Common myeloid progenitor, CD34-positive (primary cell): Measurements from ENCODE around the gene ADH1B.
"Not testable (repeated sequence)": the region's sequence is repeated elsewhere in the genome, so short reads cannot be mapped to it uniquely, and the experiment has no call there.

Source experiments
- CTCF ChIA-PET: fragments of 350-600 bp; sonication (Branson Sonifier 250); formaldehyde crosslinking; loops from one replicate; lab custom pipeline; 2021; ENCODE audit warnings: antibody characterized with exemption; lab: Charles Lee
- POLR2A ChIA-PET: fragments of 350-600 bp; sonication (Branson Sonifier 250); formaldehyde crosslinking; loops from one replicate; lab custom pipeline; 2021; ENCODE audit warnings: antibody characterized with exemption; lab: Charles Lee
- DNase-seq, 3 donors: peaks; one replicate each; pipeline versions ENCODE4 v3.0.0 to v3.0.0-alpha.2; 2013
- H3K27ac ChIP-seq, 2 experiments: 1 replicate in 1 of 2; 2 replicates in 1 of 2; pipeline ENCODE4 v1.7.0; 2013; ENCODE audit warnings: inconsistent platforms in 2 of 2, low read length in 2 of 2, mild to moderate bottlenecking in 2 of 2, low read depth in 1 of 2, moderate library complexity in 1 of 2; ENCODE audit not compliant: severe bottlenecking in 2 of 2, insufficient read depth in 1 of 2, poor library complexity in 1 of 2
- H3K27me3 ChIP-seq, 5 experiments: replicated peaks in 2 of 5; 1 replicate in 3 of 5; 2 replicates in 2 of 5; pipeline versions ENCODE4 v1.6.1 to v1.7.0; 2013; ENCODE audit warnings: low read length in 4 of 5, mild to moderate bottlenecking in 2 of 5, moderate library complexity in 2 of 5, inconsistent platforms in 1 of 5; ENCODE audit not compliant: insufficient read depth in 5 of 5, control insufficient read depth in 4 of 5
- H3K36me3 ChIP-seq, 4 experiments: 1 replicate in 2 of 4; 2 replicates in 2 of 4; pipeline versions ENCODE4 v1.6.1 to v1.7.0; 2013; ENCODE audit warnings: low read length in 3 of 4, control low read depth in 1 of 4, mild to moderate bottlenecking in 1 of 4; ENCODE audit not compliant: control insufficient read depth in 4 of 4, insufficient read depth in 4 of 4
- H3K4me1 ChIP-seq, 4 experiments: 1 replicate in 3 of 4; 2 replicates in 1 of 4; pipeline versions ENCODE4 v1.6.1 to v1.7.1; 2013; ENCODE audit warnings: low read length in 3 of 4, mild to moderate bottlenecking in 3 of 4, control low read depth in 1 of 4, inconsistent platforms in 1 of 4, moderate library complexity in 1 of 4; ENCODE audit not compliant: control insufficient read depth in 4 of 4, insufficient read depth in 4 of 4; ENCODE audit errors: control extremely low read depth in 1 of 4
- H3K4me3 ChIP-seq, 7 experiments: 1 replicate in 4 of 7; 2 replicates in 3 of 7; pipeline versions ENCODE4 v1.5.1 to v1.7.0; 2013; ENCODE audit warnings: mild to moderate bottlenecking in 7 of 7, low read length in 6 of 7, moderate library complexity in 6 of 7, inconsistent platforms in 2 of 7, low read depth in 2 of 7, control low read depth in 1 of 7; ENCODE audit not compliant: insufficient read depth in 4 of 7, control insufficient read depth in 1 of 7; ENCODE audit errors: extremely low read depth in 1 of 7
- H3K9me3 ChIP-seq, 5 experiments: 1 replicate in 4 of 5; 2 replicates in 1 of 5; pipeline versions ENCODE4 v1.6.1 to v1.7.1; 2013; ENCODE audit warnings: low read length in 4 of 5, mild to moderate bottlenecking in 2 of 5, inconsistent platforms in 1 of 5, low read depth in 1 of 5, moderate library complexity in 1 of 5; ENCODE audit not compliant: control insufficient read depth in 4 of 5, insufficient read depth in 2 of 5; ENCODE audit errors: control extremely low read depth in 1 of 5
- WGBS: methylation state at CpG from one replicate; pipeline ENCODE4 v1.1.5; 2013; ENCODE audit not compliant: insufficient coverage; 5-methylcytosine and 5-hydroxymethylcytosine counted together

Gene ADH1B

DNA sequence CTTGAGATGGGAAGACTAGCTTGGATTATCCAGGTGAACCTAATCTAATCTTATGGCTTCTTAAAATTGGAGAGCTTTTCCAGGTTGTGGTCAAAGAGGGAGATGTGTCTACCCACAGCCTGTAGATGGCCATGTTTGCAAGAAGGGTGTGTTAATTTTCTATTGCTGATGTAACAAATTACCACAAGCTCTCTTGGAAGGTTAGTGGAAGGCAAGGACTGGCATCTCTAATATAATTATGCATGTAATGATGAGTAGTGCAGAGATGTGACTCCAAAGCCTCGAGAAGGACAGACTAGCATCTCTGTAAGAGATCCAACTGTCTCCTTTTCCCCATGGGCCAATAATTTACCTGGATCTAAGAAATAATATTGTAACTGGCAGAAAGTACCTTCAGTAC is 3.2 kb upstream of the ADH1B start:
- no peaks in the 10 kb centered on the region for H3K36me3 ChIP-seq
- 100% methylated on average over 1 of the region's 1 CpG for WGBS
- POLR2A ChIA-PET = no interaction called here
- H3K27ac ChIP-seq = no peak overlapping the region
- H3K4me3 ChIP-seq = no peak overlapping the region
- no peak for DNase-seq
- peaks cover 0 to 2% (median 0%) of the 10 kb centered on the region in 5 experiments for H3K9me3 ChIP-seq
- CTCF ChIA-PET = no interaction called here
- H3K4me1 ChIP-seq = no peaks in the 10 kb centered on the region
- no peaks in the 10 kb centered on the region for H3K27me3 ChIP-seq

- Histone ChIP-seq H3K36me3 (no peaks in the 10 kb centered on the region), H3K27me3 (no peaks in the 10 kb centered on the region), H3K4me3 (no peak overlapping the region), H3K9me3 (peaks cover 0 to 2% (median 0%) of the 10 kb centered on the region in 5 experiments), H3K27ac (no peak overlapping the region), H3K4me1 (no peaks in the 10 kb centered on the region)
- 100% methylated on average over 1 of the region's 1 CpG for WGBS
- CTCF ChIA-PET = no interaction called here
- DNase-seq = no peak
- POLR2A ChIA-PET = no interaction called here
These were observed 2.6 kb upstream of the ADH1B start for GRCh38 chr4:99323756-99324155.

GRCh38 chr4:99317811-99318210 is 3.4 kb downstream of the ADH1B start:
- POLR2A ChIA-PET, H3K9me3 ChIP-seq, H3K36me3 ChIP-seq, H3K4me3 ChIP-seq, DNase-seq, H3K27ac ChIP-seq, H3K4me1 ChIP-seq, CTCF ChIA-PET, H3K27me3 ChIP-seq: not testable (repeated sequence)
- WGBS = 100% methylated on average over 8 of the region's 8 CpGs

DNA sequence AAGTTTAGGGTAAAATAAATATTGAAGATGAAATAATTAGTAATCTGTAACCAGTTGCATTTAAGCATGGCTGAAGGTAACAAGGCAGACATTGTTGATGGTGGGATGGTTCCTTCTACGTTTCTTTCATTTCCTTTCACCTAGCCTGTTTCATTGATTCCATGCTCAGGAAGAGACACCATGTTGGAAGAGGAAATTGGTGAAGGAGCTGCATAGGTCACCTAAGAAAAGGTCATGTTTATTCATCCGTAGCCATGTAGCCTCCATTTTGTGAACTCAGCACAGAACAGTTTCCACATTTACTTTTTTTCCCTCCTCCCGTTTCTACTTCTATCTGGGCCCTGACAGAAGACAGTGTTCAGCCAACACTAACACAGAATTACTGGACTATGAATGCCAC is 3.8 kb downstream of the ADH1B start:
- no peak for DNase-seq
- CTCF ChIA-PET = no interaction called here
- WGBS = 95% methylated on average over 2 of the region's 3 CpGs
- Histone ChIP-seq H3K4me1 (no peaks in the 10 kb centered on the region), H3K4me3 (no peak overlapping the region), H3K27me3 (no peaks in the 10 kb centered on the region), H3K36me3 (no peaks in the 10 kb centered on the region), H3K9me3 (no peaks in the 10 kb centered on the region), H3K27ac (no peak overlapping the region)
- POLR2A ChIA-PET = no interaction called here

- no peak for DNase-seq
- H3K9me3 ChIP-seq = no peaks in the 10 kb centered on the region
- H3K36me3 ChIP-seq = no peaks in the 10 kb centered on the region
- no peak overlapping the region for H3K27ac ChIP-seq
- H3K4me3 ChIP-seq = no peak overlapping the region
- CTCF ChIA-PET = no interaction called here
- POLR2A ChIA-PET = no interaction called here
- WGBS = 90% methylated on average over 6 of the region's 6 CpGs
- no peaks in the 10 kb centered on the region for H3K27me3 ChIP-seq
- H3K4me1 ChIP-seq = no peaks in the 10 kb centered on the region
These were observed 5.4 kb downstream of the ADH1B start for GRCh38 chr4:99315839-99316238.

- H3K27ac ChIP-seq = no peak overlapping the region
- ChIA-PET POLR2A (no interaction called here), CTCF (no interaction called here)
- H3K36me3 ChIP-seq = no peaks in the 10 kb centered on the region
- no peak for DNase-seq
- 83% methylated on average over 1 of the region's 1 CpG for WGBS
- H3K4me1 ChIP-seq = no peaks in the 10 kb centered on the region
- H3K4me3 ChIP-seq = no peak overlapping the region
- H3K9me3 ChIP-seq = no peaks in the 10 kb centered on the region
- H3K27me3 ChIP-seq = no peaks in the 10 kb centered on the region
These were observed 7.0 kb downstream of the ADH1B start for GRCh38 chr4:99314211-99314610.

DNA sequence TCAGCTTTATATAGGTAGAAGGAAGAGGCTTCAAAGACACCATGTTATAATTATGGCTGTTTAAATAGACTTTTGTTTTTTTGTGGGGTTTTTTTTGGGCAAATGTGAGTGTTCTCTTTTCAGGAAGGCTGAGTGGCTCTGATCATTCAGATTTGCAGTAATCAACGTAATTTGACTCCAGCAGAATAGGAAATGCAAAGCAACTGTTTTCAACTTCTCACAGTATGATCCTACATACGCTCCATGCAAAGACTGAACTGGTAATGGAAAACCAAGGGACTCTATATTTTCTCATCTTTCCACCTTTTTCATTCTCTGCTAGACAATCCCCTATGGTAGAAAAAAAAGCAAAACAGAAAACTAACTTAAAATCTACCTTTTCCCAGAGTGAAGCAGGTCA is 10.8 kb downstream of the ADH1B start:
- Histone ChIP-seq H3K36me3 (no peaks in the 10 kb centered on the region), H3K9me3 (no peaks in the 10 kb centered on the region), H3K4me1 (no peaks in the 10 kb centered on the region), H3K27ac (no peak overlapping the region), H3K27me3 (no peaks in the 10 kb centered on the region), H3K4me3 (no peak overlapping the region)
- ChIA-PET POLR2A (no interaction called here), CTCF (no interaction called here)
- DNase-seq = no peak
- 80% methylated on average over 2 of the region's 2 CpGs for WGBS
